SU-DHL-6 (cell line): Measurements from ENCODE around the gene ANO10.

Source experiments
- H2AFZ ChIP-seq: fragments of 200-600 bp; sonication (generic); 2 replicates; pipeline ENCODE4 v1.6.1; 2014; ENCODE audit warnings: low read depth, mild to moderate bottlenecking, moderate library complexity, mixed read lengths, antibody characterized with exemption, low read length; ENCODE audit not compliant: severe bottlenecking
- H3F3A ChIP-seq: fragments of 200-600 bp; shearing (Covaris generic); 2 replicates; pipeline ENCODE4 v1.6.0; 2016; ENCODE audit warnings: antibody characterized with exemption, mild to moderate bottlenecking; ENCODE audit not compliant: insufficient read depth
- H3K27ac ChIP-seq: fragments of 200-600 bp; sonication (generic); 2 replicates; pipeline ENCODE4 v1.5.1; 2016; ENCODE audit warnings: low read depth, mild to moderate bottlenecking, low read length, moderate library complexity, mixed read lengths
- H3K27me3 ChIP-seq: fragments of 200-600 bp; sonication (generic), shearing (Covaris generic); 2 replicates; pipeline ENCODE4 v1.6.0; 2014; ENCODE audit warnings: mild to moderate bottlenecking, low read length
- H3K36me3 ChIP-seq: fragments of 200-600 bp; sonication (generic); 2 replicates; pipeline ENCODE4 v1.6.1; 2014; ENCODE audit warnings: mild to moderate bottlenecking, low read length, mixed read lengths
- H3K4me2 ChIP-seq: fragments of 300-600, 200-600 bp; shearing (Covaris generic), sonication (generic); 2 replicates; pipeline ENCODE4 v1.6.0; 2014; ENCODE audit warnings: low read length, low read depth, mild to moderate bottlenecking; ENCODE audit not compliant: poor library complexity, severe bottlenecking
- H3K4me3 ChIP-seq: fragments of 200-600 bp; sonication (generic); 2 replicates; pipeline ENCODE4 v1.5.1; 2014; ENCODE audit warnings: antibody characterized with exemption, low read length, mild to moderate bottlenecking, mixed read lengths; ENCODE audit not compliant: insufficient read depth, poor library complexity, severe bottlenecking
- H3K79me2 ChIP-seq: fragments of 200-600 bp; sonication (generic); 2 replicates; pipeline ENCODE4 v1.6.1; 2014; ENCODE audit warnings: mild to moderate bottlenecking, low read length, moderate library complexity; ENCODE audit not compliant: insufficient read depth
- H3K9ac ChIP-seq: fragments of 200-600 bp; sonication (generic); 2 replicates; pipeline ENCODE4 v1.7.0; 2014; ENCODE audit warnings: mild to moderate bottlenecking, low read length
- H3K9me2 ChIP-seq: fragments of 200-600 bp; sonication (generic); replicated peaks from 2 replicates; pipeline ENCODE4 v1.6.1; 2014; ENCODE audit warnings: low read length; ENCODE audit not compliant: insufficient read depth
- H3K9me3 ChIP-seq: fragments of 200-600 bp; sonication (generic); 2 replicates; pipeline ENCODE4 v1.6.1; 2014; ENCODE audit warnings: low read length, mixed read lengths; ENCODE audit not compliant: insufficient read depth
- H4K20me1 ChIP-seq: fragments of 200-600 bp; sonication (generic); 2 replicates; pipeline ENCODE4 v1.6.1; 2014; ENCODE audit warnings: low read depth, mild to moderate bottlenecking, antibody characterized with exemption, low read length, moderate library complexity, mixed read lengths
- EZH2phosphoT487 ChIP-seq: fragments of 200-600 bp; sonication (generic), shearing (Covaris generic); conservative IDR thresholded peaks from 2 replicates; pipeline ENCODE4 v1.6.1; 2018; ENCODE audit warnings: mild to moderate bottlenecking, antibody characterized with exemption, low read length, moderate library complexity, mixed read lengths
- TF ChIP-seq, protein P1 (sequence below): fragments of 200-600 bp; sonication (generic); IDR thresholded peaks from one replicate; pipeline ENCODE4 v1.5.1; 2017; ENCODE audit warnings: antibody characterized with exemption, mild to moderate bottlenecking, low read length, moderate library complexity; ENCODE audit not compliant: insufficient read depth, poor library complexity, severe bottlenecking

The ANO10 gene

GRCh38 chr3:43637702-43638101 is 15.9 kb upstream of the ANO10 start:
- Histone ChIP-seq H3K79me2 (no peaks in the 10 kb centered on the region), H2AFZ (no peak overlapping the region), H3K9me3 (no peaks in the 10 kb centered on the region), H3K4me2 (no peak overlapping the region), H4K20me1 (no peaks in the 10 kb centered on the region), H3K36me3 (no peaks in the 10 kb centered on the region), H3K27me3 (no peaks in the 10 kb centered on the region), H3K27ac (no peak overlapping the region), H3K9ac (no peak overlapping the region), H3K9me2 (no peaks in the 10 kb centered on the region), H3F3A (no peaks in the 10 kb centered on the region), H3K4me3 (no peak overlapping the region)
- TF ChIP-seq, protein P1, sequence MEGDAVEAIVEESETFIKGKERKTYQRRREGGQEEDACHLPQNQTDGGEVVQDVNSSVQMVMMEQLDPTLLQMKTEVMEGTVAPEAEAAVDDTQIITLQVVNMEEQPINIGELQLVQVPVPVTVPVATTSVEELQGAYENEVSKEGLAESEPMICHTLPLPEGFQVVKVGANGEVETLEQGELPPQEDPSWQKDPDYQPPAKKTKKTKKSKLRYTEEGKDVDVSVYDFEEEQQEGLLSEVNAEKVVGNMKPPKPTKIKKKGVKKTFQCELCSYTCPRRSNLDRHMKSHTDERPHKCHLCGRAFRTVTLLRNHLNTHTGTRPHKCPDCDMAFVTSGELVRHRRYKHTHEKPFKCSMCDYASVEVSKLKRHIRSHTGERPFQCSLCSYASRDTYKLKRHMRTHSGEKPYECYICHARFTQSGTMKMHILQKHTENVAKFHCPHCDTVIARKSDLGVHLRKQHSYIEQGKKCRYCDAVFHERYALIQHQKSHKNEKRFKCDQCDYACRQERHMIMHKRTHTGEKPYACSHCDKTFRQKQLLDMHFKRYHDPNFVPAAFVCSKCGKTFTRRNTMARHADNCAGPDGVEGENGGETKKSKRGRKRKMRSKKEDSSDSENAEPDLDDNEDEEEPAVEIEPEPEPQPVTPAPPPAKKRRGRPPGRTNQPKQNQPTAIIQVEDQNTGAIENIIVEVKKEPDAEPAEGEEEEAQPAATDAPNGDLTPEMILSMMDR: no peak
- no peak for TF ChIP-seq EZH2phosphoT487

- Histone ChIP-seq H3K79me2 (no peaks in the 10 kb centered on the region), H3K9me2 (no peaks in the 10 kb centered on the region), H3K27me3 (no peaks in the 10 kb centered on the region), H3K36me3 (no peaks in the 10 kb centered on the region), H3K4me3 (no peak overlapping the region), H4K20me1 (no peaks in the 10 kb centered on the region), H3K9me3 (no peaks in the 10 kb centered on the region), H3K27ac (no peak overlapping the region), H3K9ac (no peak overlapping the region), H3K4me2 (no peak overlapping the region), H2AFZ (no peak overlapping the region), H3F3A (no peaks in the 10 kb centered on the region)
- TF ChIP-seq, protein P1: no peak
- no peak for TF ChIP-seq EZH2phosphoT487
Observed at GRCh38 chr3:43632986-43633385, 11.2 kb upstream of the ANO10 start.

- Histone ChIP-seq H3K9me2 (no peaks in the 10 kb centered on the region), H3K27me3 (no peaks in the 10 kb centered on the region), H2AFZ (no peak overlapping the region), H4K20me1 (no peaks in the 10 kb centered on the region), H3K36me3 (no peaks in the 10 kb centered on the region), H3K4me2 (no peak overlapping the region), H3K79me2 (no peaks in the 10 kb centered on the region), H3K27ac (no peak overlapping the region), H3K9me3 (no peaks in the 10 kb centered on the region), H3K9ac (no peak overlapping the region), H3K4me3 (no peak overlapping the region), H3F3A (no peaks in the 10 kb centered on the region)
- TF ChIP-seq, protein P1: no peak
- TF ChIP-seq EZH2phosphoT487: no peak
Observed at GRCh38 chr3:43632269-43632733, 10.5 kb upstream of the ANO10 start.
